Thyroid gland (tissue), 4 donors: ENCODE data around the gene AKR1B1. TPM values are rescaled to one million over a fixed set of nuclear protein-coding genes. Genes with fewer than 3 reads are reported as not detected.

Experiments used
- DNase-seq, 2 donors: peaks; one replicate each; pipeline ENCODE4 v3.0.0-alpha.2; 2019
- H3K27ac ChIP-seq, 3 donors: fragments of 200-600 bp; sonication (generic); 1 replicate in 2 of 3; 2 replicates in 1 of 3; pipeline ENCODE4 v1.5.1; 2016 to 2019; ENCODE audit warnings: mild to moderate bottlenecking in 1 of 3, moderate library complexity in 1 of 3
- H3K27me3 ChIP-seq: fragments of 200-600 bp; sonication (generic); one replicate; pipeline ENCODE4 v1.5.1; 2019
- H3K36me3 ChIP-seq, 2 donors: fragments of 200-600 bp; sonication (generic); one replicate each; pipeline ENCODE4 v1.5.1; 2016 to 2019
- H3K4me1 ChIP-seq, 2 donors: fragments of 200-600 bp; sonication (generic); one replicate each; pipeline ENCODE4 v1.5.1; 2017 to 2019
- H3K4me3 ChIP-seq, 3 donors: fragments of 200-600 bp; sonication (generic); replicated peaks in 1 of 3; 1 replicate in 2 of 3; 2 replicates in 1 of 3; pipeline ENCODE4 v1.5.1; 2016; ENCODE audit warnings: mild to moderate bottlenecking in 1 of 3
- H3K9me3 ChIP-seq: fragments of 200-600 bp; sonication (generic); one replicate; pipeline ENCODE4 v1.5.1; 2017
- CTCF ChIP-seq, 6 experiments: fragments of 200-600 bp in 3 of 6; fragments of 450-650 bp in 3 of 6; sonication (generic) in 3 of 6; IDR thresholded peaks; one replicate each; pipeline ENCODE4 v1.5.1; 2016 to 2019; ENCODE audit warnings: antibody characterized with exemption in 6 of 6, mild to moderate bottlenecking in 2 of 6, inconsistent platforms in 1 of 6, moderate library complexity in 1 of 6
- POLR2A ChIP-seq, 2 donors: fragments of 450-650 bp; IDR thresholded peaks; one replicate each; pipeline ENCODE4 v1.6.1; 2017; ENCODE audit warnings: antibody characterized with exemption in 2 of 2, mild to moderate bottlenecking in 2 of 2, moderate library complexity in 1 of 2
- WGBS, 2 donors: methylation state at CpG; one replicate each; pipeline ENCODE4 v1.1.5; 2017; 5-methylcytosine and 5-hydroxymethylcytosine counted together
- intact Hi-C: fragments of 100-400 bp; cut with DNase I; formaldehyde crosslinking; loops from one replicate; pipeline ENCODE4 v1.15.1; 2023
- total RNA-seq, 4 donors: library from RNA; depleted of rRNA; stranded (reverse); fragments of >200 nt; gene quantifications; one replicate each; pipeline ENCODE4 v1.2.3, GENCODE V29; 2016

AKR1B1 gene
- total RNA-seq, 4 donors from 2014 or later = 39.4 to 103 (median 63.0) TPM

DNA sequence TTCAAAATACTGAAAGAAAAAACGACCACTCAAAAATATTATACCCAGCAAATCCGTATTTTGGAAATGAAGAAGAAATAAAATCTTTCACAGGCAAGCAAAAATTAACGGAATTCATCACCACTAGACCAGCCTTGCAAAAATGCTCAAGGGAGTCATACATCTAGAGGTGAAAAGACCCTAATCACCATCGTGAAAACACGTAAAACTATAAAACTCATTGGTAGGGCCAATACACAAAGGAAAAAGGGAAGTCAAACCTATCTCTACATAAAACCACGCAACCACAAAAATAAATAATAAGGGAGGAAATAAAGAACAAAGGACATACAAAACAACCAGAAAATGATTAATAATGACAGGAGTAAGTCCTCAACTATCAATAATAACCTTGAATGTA is 6.6 kb upstream of the AKR1B1 start:
- Histone ChIP-seq H3K36me3 (no peaks in the 10 kb centered on the region), H3K4me1 (no peaks in the 10 kb centered on the region), H3K4me3 (no peak overlapping the region), H3K27me3 (no peaks in the 10 kb centered on the region), H3K27ac (no peak overlapping the region), H3K9me3 (no peaks in the 10 kb centered on the region)
- no peak for DNase-seq
- intact Hi-C loops = no loop called here
- 87 to 88% methylated on average over 6 of the region's 6 CpGs for WGBS, 2 donors
- TF ChIP-seq POLR2A (IDR thresholded peaks at IDR 0.05) (no peak), CTCF (IDR thresholded peaks at IDR 0.05) (no peak)

- Histone ChIP-seq H3K4me3 (no peak overlapping the region), H3K36me3 (no peaks in the 10 kb centered on the region), H3K4me1 (peaks cover 0 to 6% of the 10 kb centered on the region in 2 donors), H3K27ac (no peak overlapping the region), H3K9me3 (no peaks in the 10 kb centered on the region), H3K27me3 (no peaks in the 10 kb centered on the region)
- DNase-seq = no peak
- TF ChIP-seq POLR2A (IDR thresholded peaks at IDR 0.05) (no peak), CTCF (IDR thresholded peaks at IDR 0.05) (no peak)
- intact Hi-C loops = no loop called here
Observed at GRCh38 chr7:134464496-134464895, 5.6 kb upstream of the AKR1B1 start.

DNA sequence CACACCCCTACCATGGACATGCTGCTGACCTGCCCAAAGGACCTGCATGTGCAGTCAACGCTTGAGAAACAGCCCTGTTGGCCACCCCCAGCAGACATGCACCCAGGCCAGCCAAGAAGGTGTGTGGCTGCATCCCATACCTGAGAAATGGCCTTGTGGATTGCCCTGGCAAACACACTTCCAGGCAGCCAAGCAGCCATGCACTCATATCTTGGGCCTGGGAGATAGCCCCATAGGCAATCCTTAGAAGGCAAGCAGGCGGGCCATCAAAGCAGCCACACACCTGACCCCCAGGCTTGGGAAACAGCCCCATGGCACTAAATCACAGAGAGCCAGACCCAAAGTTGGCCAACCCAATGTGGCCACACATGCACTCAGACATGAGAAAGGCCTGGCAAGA is 4.9 kb upstream of the AKR1B1 start:
- intact Hi-C loops = no loop called here
- DNase-seq = no peak
- H3K4me3 ChIP-seq = no peak overlapping the region
- peaks cover 0 to 8% of the 10 kb centered on the region in 2 donors for H3K4me1 ChIP-seq
- no peaks in the 10 kb centered on the region for H3K9me3 ChIP-seq
- no peak overlapping the region for H3K27ac ChIP-seq
- H3K27me3 ChIP-seq = no peaks in the 10 kb centered on the region
- WGBS, 2 donors = 80 to 100% methylated on average over 1 of the region's 2 CpGs
- H3K36me3 ChIP-seq = no peaks in the 10 kb centered on the region
- no peak for TF ChIP-seq CTCF (IDR thresholded peaks at IDR 0.05)
- TF ChIP-seq POLR2A (IDR thresholded peaks at IDR 0.05) = no peak

DNA sequence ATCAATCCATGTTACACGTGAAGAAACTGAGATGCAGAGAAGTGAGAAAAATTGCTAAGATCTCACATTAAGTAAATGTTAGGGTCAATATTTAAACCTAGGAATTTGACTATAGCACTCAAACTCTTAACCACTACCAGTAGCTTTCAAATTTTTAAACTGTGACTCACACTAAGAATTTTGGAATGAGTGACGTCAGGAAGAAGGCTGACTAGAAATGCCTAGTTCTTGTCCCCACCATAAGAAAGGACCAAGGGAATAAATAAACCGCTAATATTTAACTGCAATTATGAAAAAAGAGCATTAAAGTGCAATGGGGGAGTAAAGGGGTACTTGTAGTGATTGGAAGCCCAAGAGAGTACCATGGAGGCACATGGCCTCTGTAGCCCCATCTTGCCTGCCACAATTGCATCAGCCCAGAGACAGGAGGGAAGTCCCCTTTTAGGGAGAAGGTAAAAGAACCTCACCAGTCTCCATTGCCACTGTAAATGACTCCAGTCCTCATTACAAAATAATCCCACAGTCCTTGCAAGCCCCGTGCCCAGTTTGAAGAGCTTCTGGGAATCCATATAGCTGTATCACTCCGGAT is 3.5 kb upstream of the AKR1B1 start:
- WGBS, 2 donors = 80 to 83% methylated on average over 5 of the region's 5 CpGs
- H3K9me3 ChIP-seq = no peaks in the 10 kb centered on the region
- H3K27me3 ChIP-seq = no peaks in the 10 kb centered on the region
- H3K27ac ChIP-seq = no peak overlapping the region
- H3K4me3 ChIP-seq = no peak overlapping the region
- TF ChIP-seq CTCF (IDR thresholded peaks at IDR 0.05) (no peak), POLR2A (IDR thresholded peaks at IDR 0.05) (no peak)
- no peaks in the 10 kb centered on the region for H3K36me3 ChIP-seq
- peaks cover 0 to 15% of the 10 kb centered on the region in 2 donors for H3K4me1 ChIP-seq
- intact Hi-C loops = no loop called here
- DNase-seq = no peak

DNA sequence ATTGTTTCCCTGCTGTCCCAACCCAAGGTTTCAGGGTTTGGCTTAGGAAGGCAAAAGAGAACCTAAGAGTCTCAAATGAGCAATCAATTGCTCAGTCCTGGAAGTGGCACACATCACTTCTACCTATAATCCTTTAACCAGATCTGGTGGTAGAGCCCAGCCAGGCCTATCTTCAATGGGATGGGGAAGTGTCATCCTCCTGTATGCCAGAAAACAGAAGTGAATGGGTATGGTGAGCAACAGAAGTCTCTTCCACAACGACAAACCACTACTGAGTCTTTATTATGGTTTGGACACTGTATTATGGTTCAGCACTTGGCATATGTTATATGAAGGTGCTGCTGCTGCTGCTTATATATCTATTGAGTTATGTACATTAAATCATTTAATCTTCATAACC is 3.0 kb upstream of the AKR1B1 start:
- H3K4me3 ChIP-seq = no peak overlapping the region
- TF ChIP-seq POLR2A (IDR thresholded peaks at IDR 0.05) (no peak), CTCF (IDR thresholded peaks at IDR 0.05) (no peak)
- peaks cover 0 to 15% of the 10 kb centered on the region in 2 donors for H3K4me1 ChIP-seq
- no peaks in the 10 kb centered on the region for H3K9me3 ChIP-seq
- intact Hi-C loops = no loop called here
- DNase-seq = no peak
- WGBS, 2 donors = 88 to 91% methylated on average over 1 of the region's 1 CpG
- no peaks in the 10 kb centered on the region for H3K36me3 ChIP-seq
- H3K27me3 ChIP-seq = no peaks in the 10 kb centered on the region
- H3K27ac ChIP-seq = no peak overlapping the region
